Heart right ventricle (tissue), 16 donors: ENCODE results near the gene VENTX. TPM values are rescaled to one million over a fixed set of nuclear protein-coding genes. Genes with fewer than 3 reads are reported as not detected.

Experiments used
- ATAC-seq, 8 donors: fragments of 200-7000 bp; cut with Tn5 transposase; one replicate each; pipeline ENCODE4 v1.9.1; 2020; ENCODE audit warnings: mild to moderate bottlenecking in 8 of 8, moderate library complexity in 8 of 8, moderate number of reproducible peaks in 1 of 8
- DNase-seq, 2 donors: peaks; one replicate each; pipeline ENCODE4 v3.0.0-alpha.2; 2020
- H3K27ac ChIP-seq, 10 donors: fragments of 200-600 bp; sonication (generic) in 2 of 10; one replicate each; pipeline versions ENCODE4 v1.5.0 to v1.8.0; 2020 to 2022; ENCODE audit warnings: mild to moderate bottlenecking in 3 of 10
- H3K27me3 ChIP-seq, 7 donors: fragments of 200-600 bp; one replicate each; pipeline ENCODE4 v1.8.0; 2021 to 2022; ENCODE audit warnings: mild to moderate bottlenecking in 2 of 7
- H3K36me3 ChIP-seq, 9 donors: fragments of 200-600 bp; sonication (generic) in 1 of 9; one replicate each; pipeline versions ENCODE4 v1.5.0 to v1.8.0; 2020 to 2022; ENCODE audit warnings: mild to moderate bottlenecking in 2 of 9
- H3K4me1 ChIP-seq, 9 donors: fragments of 200-600 bp; sonication (generic) in 1 of 9; one replicate each; pipeline versions ENCODE4 v1.5.0 to v1.8.0; 2020 to 2022; ENCODE audit warnings: mild to moderate bottlenecking in 4 of 9
- H3K4me3 ChIP-seq, 10 donors: fragments of 200-600 bp; sonication (generic) in 2 of 10; one replicate each; pipeline versions ENCODE4 v1.5.0 to v1.8.0; 2020 to 2022; ENCODE audit warnings: mild to moderate bottlenecking in 7 of 10, moderate library complexity in 2 of 10
- H3K9me3 ChIP-seq, 11 donors: fragments of 200-600 bp in 10 of 11; sonication (generic) in 2 of 11; one replicate each; pipeline versions ENCODE4 v1.5.0 to v1.8.0; 2013 to 2022; ENCODE audit warnings: mild to moderate bottlenecking in 2 of 11, control low read depth in 1 of 11, moderate library complexity in 1 of 11
- WGBS, 2 donors: extraction: QIAGEN DNeasy Blood & Tissue Kit; methylation state at CpG; one replicate each; pipeline ENCODE4 v1.1.7; 2013; ENCODE audit warnings: inconsistent platforms in 1 of 2; 5-methylcytosine and 5-hydroxymethylcytosine counted together
- intact Hi-C, 10 donors: fragments of 100-400 bp; cut with DNase I; formaldehyde crosslinking; loops; one replicate each; pipeline versions ENCODE4 v1.11.1 to v1.14.2; 2022
- polyA plus RNA-seq, 2 donors: library from polyadenylated mRNA; stranded (reverse); fragments of 200-250 nt; gene quantifications; one replicate each; pipeline ENCODE4 v1.2.3, GENCODE V29; 2013
- total RNA-seq, 10 donors: library from RNA; stranded (reverse); fragmentation: NEBNext Ultra II Directional in 3 of 10; extraction: Animal tissue kit (Norgen Biotek cat#: 25700) in 3 of 10; gene quantifications; one replicate each; pipeline versions ENCODE4 v1.2.1 to v1.2.4, GENCODE V29; 2021 to 2023
- TF ChIP-seq, protein P1 (sequence below), 9 donors: fragments of 200-600 bp; sonication (generic) in 2 of 9; IDR thresholded peaks; one replicate each; pipeline versions ENCODE4 v1.5.0 to v1.8.0; 2021 to 2022; ENCODE audit warnings: antibody characterized with exemption in 9 of 9, mild to moderate bottlenecking in 5 of 9, moderate library complexity in 1 of 9
- donor health status: Arrhythmogenic right ventricular cardiomyopathy.
- donor health status: ischemic (EF 13 %, LVEDD 7.1; RV severe dilation, severe dysfunction).
- donor health status: healthy with polysubstance abuse.
- donor health status: DM: no; HTN: yes; CAD: no.
- donor health status: DM: no; HTN: no; CAD: no.
- donor health status: ischemic (EF 25% LVEDD 6.9; RV normal size, moderate dysfunction).
- donor health status: ischemic (EF 25% LVEDD 5.7; RV mildly dilated, moderate dysfunction).
- donor health status: healthy.
- donor health status: DM: yes; HTN: yes; CAD: no.
- donor health status: Ischemic cardiomyopathy.
- donor health status: ischemic (EF 35%, LVEDD 5.7; RV mildly dilated, moderate dysfunction).
- donor health status: nonischemic (EF 11% LVEDD 7.7; RV severe dilation, severe dysfunction).
- donor health status: DM: yes; HTN: yes; CAD: no.
- donor health status: PGD.
- donor health status: ischemic (EF 29% LVEDD 5.4; RV normal size, mild dysfunction).
- donor health status: nonischemic (EF 23%, LVEDD 6.1; RV moderate dilation, normal function).

The VENTX gene
- total and polyA plus RNA-seq, 12 donors: 0.19 to 1.5 (median 0.64) TPM; not detected in 1

DNA sequence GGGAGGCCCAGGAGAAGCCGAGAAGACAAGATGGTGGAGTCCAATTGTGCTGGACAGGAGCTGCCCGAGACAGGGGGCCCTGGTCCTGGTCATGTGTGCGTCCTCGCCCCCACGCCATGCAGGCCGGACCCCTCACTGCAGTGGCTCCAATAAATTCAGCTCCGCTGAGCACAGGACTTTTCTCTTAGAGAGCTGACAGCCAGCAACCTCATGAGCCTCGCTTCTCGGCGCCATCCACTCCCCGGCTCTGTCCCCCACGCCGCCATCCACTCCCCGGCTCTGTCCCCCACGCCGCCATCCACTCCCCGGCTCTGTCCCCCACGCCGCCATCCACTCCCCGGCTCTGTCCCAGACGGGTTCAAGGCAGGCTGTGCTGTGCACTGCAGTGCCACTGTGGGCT is 10.4 kb upstream of the VENTX start:
- Histone ChIP-seq H3K27me3 (peaks cover 14 to 83% (median 81%) of the 10 kb centered on the region in 7 donors), H3K4me3 (no peak overlapping the region), H3K27ac (no peak overlapping the region), H3K9me3 (no peaks in the 10 kb centered on the region), H3K4me1 (peaks cover 0 to 6% (median 0%) of the 10 kb centered on the region in 9 donors), H3K36me3 (no peaks in the 10 kb centered on the region)
- no peak for ATAC-seq
- 87 to 88% methylated on average over 20 to 21 of the region's 21 CpGs for WGBS, 2 donors
- no peak for DNase-seq
- intact Hi-C loops: no loop called here
- TF ChIP-seq, protein P1, sequence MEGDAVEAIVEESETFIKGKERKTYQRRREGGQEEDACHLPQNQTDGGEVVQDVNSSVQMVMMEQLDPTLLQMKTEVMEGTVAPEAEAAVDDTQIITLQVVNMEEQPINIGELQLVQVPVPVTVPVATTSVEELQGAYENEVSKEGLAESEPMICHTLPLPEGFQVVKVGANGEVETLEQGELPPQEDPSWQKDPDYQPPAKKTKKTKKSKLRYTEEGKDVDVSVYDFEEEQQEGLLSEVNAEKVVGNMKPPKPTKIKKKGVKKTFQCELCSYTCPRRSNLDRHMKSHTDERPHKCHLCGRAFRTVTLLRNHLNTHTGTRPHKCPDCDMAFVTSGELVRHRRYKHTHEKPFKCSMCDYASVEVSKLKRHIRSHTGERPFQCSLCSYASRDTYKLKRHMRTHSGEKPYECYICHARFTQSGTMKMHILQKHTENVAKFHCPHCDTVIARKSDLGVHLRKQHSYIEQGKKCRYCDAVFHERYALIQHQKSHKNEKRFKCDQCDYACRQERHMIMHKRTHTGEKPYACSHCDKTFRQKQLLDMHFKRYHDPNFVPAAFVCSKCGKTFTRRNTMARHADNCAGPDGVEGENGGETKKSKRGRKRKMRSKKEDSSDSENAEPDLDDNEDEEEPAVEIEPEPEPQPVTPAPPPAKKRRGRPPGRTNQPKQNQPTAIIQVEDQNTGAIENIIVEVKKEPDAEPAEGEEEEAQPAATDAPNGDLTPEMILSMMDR (IDR thresholded peaks at IDR 0.05): no peak

DNA sequence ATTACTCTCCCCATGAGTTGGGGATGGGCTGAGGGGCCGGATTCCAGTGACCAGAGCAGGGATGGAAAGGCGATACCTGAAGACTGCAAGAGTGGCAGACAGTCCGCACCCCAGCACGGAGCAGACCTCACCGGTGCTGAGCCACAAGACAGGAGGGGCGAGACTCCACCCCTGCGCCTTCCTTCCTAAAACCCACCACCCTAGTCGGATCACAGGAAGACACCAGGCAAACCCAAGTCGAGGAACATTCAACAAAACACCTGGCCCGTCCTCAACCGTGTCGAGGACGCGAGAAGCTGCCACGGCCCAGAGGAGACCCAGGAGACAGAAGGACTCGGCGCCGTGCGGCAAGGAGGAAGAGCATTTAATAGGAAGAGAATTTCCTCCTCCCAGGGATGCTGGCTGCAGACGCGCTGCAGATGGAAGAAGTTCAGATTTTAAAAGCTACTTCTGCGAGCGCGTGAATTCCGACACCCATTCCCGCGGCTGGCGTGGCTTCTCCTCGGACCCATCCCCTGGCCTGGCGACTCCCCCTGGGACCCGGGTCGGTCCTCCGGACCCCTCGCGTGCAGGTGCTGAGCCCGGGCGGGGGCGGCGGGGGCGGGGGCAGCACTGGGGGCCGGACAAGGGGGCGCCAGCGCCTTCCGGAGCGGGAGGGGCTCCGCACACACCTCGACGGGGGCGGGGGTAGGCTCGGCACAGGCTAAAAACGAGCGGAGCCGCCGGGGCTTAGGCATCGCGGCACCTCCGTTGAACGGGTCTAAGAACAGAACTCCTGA is 8.2 kb upstream of the VENTX start:
- H3K4me1 ChIP-seq: peaks cover 0 to 6% (median 0%) of the 10 kb centered on the region in 9 donors
- H3K4me3 ChIP-seq: no peak overlapping the region
- DNase-seq: no peak
- H3K36me3 ChIP-seq: no peaks in the 10 kb centered on the region
- WGBS, 2 donors: 5% methylated on average over 58 of the region's 58 CpGs
- H3K27me3 ChIP-seq: peaks cover 14 to 98% (median 96%) of the 10 kb centered on the region in 7 donors
- no peak for ATAC-seq
- H3K9me3 ChIP-seq: no peaks in the 10 kb centered on the region
- H3K27ac ChIP-seq: no peak overlapping the region
- intact Hi-C loops: no loop called here
- TF ChIP-seq, protein P1 (IDR thresholded peaks at IDR 0.05): no peak

DNA sequence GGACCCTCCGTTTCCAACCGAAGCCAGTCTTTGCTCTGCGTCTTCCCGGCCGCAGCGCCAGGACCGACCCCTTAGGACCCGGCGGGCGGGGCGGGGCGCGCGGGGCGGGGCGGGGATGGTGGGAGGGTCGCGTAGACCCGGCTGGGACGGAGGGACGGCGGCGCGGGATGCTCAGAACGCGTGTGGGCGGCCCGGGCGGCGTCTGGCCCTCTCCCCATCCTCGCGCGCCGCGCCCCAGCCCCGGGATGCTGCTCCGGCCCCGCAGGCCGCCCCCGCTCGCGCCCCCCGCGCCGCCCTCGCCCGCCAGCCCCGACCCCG is 7.7 kb upstream of the VENTX start, which contains the start of gene UTF1:
UTF1 (plus strand) TSS at position 174 of the 318 bp plus-strand sequence; CDS start at position 246, 72 bp downstream.
- H3K27ac ChIP-seq: no peak within 1 kb of the TSS
- H3K27me3 ChIP-seq: peaks cover 14 to 97% (median 92%) of the 10 kb centered on the region in 7 donors
- DNase-seq (no peak), ATAC-seq (no peak)
- TF ChIP-seq, protein P1 (IDR thresholded peaks at IDR 0.05): no peak
- 1 to 2% methylated on average over 28 to 48 of the region's 49 CpGs for WGBS, 2 donors
- intact Hi-C loops: no loop called here
- peaks cover 0 to 7% (median 0%) of the 10 kb centered on the region in 9 donors for H3K4me1 ChIP-seq
- peak within 1 kb of the TSS in 1 of 10 donors; percentile 12 for H3K4me3 ChIP-seq
- no peaks in the 10 kb centered on the region for H3K9me3 ChIP-seq
- H3K36me3 ChIP-seq: no peaks in the 10 kb centered on the region

DNA sequence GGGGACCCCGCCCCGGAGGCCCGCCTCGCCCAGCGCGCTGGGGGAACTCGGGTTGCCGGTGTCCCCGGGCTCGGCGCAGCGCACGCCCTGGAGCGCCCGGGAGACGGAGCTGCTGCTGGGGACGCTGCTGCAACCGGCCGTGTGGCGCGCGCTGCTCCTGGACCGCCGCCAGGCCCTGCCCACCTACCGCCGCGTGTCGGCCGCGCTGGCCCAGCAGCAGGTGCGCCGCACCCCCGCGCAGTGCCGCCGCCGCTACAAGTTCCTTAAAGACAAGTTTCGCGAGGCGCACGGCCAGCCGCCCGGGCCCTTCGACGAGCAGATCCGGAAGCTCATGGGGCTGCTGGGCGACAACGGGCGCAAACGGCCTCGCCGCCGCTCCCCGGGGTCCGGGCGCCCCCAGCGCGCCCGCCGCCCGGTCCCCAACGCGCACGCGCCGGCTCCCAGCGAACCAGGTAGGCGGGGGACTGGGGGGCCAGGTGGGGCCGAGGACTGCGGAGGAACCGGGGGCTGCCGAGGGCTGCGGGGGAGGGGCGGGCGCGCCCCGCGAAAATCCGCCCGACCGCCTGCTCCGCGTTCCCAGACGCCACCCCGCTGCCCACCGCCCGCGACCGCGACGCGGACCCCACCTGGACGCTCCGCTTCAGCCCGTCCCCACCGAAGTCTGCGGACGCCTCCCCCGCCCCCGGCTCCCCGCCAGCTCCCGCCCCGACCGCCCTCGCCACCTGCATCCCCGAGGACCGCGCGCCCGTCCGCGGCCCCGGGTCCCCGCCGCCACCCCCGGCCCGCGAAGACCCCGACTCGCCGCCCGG is 7.1 kb upstream of the VENTX start:
- ATAC-seq (no peak), DNase-seq (peak in 1 of 2 donors; percentile 38)
- 1% methylated on average over 70 to 121 of the region's 122 CpGs for WGBS, 2 donors
- Histone ChIP-seq H3K27ac (no peak overlapping the region), H3K27me3 (peaks cover 19 to 97% (median 92%) of the 10 kb centered on the region in 7 donors), H3K36me3 (no peaks in the 10 kb centered on the region), H3K4me3 (peak overlapping the region in 1 of 10 donors; percentile 12), H3K4me1 (peaks cover 0 to 12% (median 3%) of the 10 kb centered on the region in 9 donors), H3K9me3 (no peaks in the 10 kb centered on the region)
- intact Hi-C loops: no loop called here
- TF ChIP-seq, protein P1 (IDR thresholded peaks at IDR 0.05): no peak
